GM10847 (cell line): ENCODE measurements around the gene SCFD2.

Source experiments
- POLR2A ChIP-seq: IDR thresholded peaks from 2 replicates; pipeline ENCODE4 v1.6.1; 2011; ENCODE audit not compliant: insufficient read length; ENCODE audit errors: extremely low read depth

SCFD2 gene

DNA sequence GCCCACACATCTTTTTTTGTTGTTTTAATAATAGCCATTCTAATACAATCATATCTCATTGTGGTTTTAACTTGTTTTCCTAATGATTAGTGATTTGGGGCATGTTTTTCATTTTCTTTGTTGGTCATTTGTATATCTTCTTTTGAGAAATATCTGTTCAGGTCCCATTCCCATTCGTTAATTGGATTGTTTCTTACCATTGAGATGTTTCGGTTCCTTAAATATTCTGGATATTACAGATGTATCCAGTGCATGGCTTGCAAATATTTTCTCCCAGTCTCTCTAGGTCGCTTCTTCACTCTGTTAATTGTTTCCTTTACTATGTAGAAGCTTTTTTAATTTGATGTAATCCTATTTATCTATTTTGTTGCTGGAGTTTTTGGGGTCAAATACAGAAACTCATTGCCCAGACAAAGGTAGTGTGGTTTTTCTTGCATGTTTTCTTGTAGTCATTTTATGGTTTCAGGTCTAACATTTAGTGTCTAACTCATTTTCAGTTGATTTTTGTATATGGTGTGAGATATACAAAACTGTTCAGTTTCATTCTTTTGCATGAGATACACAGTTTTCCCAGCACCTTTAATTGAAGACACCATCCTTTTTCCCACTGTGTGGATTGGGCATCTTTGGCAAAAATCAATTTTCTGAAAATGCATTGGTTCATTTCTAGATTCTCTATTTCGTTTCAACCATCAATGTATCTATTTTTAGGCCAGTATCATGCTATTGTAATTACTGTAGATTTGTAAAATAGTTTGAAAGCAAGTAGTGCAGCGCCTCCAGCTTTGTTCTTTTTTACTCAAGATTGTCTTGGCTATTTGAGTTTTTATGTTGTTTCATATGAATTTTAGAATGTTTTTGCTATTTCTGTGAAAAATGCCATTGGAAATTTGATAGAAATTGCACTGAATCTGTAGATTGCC lies 195.9 kb downstream of the SCFD2 start:
- TF ChIP-seq POLR2A, result no peak

DNA sequence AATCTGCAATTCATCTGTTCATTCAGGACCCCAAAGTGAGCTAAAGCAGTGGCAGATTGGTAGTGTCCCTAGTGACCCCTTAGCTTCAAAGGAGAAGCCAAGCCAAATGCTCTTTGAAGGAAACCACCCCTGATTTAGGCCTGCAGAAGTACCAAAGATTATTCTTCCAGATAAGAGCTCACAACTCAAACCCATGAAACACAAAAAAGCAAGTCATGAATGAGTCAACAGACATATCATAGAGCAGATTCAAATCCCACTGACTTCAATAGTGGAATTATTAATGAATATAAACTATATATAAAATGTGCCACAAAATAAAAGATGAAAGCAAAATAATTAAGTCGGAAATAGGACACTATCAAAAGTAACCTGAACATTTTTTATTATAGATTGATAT lies 197.6 kb downstream of the SCFD2 start:
- TF ChIP-seq POLR2A, result no peak

DNA sequence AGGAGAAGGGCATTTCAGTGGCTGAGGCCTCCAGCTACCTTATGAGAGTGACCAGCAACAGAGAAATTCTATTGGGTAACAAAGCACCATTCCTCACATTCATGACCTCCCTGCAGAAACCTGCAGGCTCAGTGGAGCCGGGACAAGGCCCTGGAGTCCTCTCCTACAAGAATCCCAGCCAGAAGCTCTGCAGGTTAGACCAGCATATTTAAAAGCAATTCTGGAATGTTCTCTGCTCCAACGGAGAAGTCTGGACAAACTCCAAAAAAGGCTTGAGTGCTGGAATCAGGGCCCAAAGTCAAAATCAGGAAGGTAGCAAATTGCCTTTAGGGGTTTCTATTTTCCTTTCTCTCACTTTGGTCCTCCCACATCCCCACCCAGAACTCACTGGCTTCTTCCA lies 202.9 kb downstream of the SCFD2 start:
- no peak for TF ChIP-seq POLR2A

DNA sequence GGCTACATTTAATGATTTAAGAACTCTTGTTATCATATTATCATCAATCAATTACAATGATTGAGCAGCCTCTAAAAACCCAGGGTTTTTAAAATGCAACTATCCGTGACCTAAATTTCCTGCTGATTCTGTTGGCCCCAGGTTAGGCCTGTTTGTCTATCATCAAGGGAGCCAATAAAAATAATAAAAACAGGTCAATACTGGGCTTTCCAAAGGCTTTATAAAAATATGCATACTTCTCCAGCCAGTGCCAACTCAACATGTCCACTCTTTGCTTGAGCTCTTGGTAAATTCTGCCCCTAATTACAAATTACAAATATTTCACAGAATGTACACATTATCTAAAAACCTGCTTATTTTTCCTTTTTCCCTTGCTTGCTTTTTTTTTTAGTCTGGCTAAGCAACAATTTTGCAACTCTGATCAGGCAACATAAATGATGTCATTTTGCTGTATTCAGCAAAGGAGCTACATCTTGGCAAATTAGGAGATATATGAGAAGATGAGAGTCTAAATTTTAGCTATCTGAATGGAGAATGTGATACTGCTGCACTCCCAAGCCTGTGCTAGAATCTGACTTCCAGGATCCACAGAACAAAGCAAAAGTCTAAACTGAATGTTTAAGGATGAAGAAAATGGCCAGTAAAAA lies 204.0 kb downstream of the SCFD2 start:
- no peak for TF ChIP-seq POLR2A

DNA sequence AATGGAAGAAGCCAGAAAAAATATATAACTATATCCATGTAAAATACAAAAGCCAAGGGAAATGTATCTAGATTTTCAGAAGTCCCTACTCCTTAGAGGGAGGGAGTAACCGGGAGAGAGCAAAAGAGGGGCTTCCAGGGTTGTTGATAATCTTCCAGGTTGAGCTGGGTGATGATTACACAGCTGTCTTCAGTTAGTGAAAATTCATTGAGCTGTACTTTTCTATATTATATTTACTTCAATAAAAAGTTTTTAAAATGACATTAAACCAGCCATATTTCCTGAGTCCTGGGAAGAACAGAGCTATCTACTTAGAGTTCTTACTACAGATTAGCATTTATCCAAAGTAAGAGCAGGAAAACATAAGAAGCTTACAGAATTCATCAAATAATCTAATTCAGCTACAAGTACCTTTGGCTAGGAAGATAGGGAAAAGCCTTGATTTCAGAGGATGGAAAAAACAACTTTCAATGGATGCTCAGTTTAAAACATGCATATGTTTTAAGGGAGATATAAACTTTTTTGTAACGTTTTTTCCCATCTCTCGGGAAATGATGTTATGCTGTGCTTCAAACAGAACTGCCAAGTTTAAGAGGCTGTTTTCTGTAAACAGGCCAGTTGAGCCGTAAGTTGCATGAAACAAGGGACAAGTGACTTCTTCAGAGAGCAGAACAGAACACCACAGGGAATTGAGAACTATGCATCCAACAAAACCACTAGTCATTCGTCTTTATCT lies 204.6 kb downstream of the SCFD2 start:
- no peak for TF ChIP-seq POLR2A

DNA sequence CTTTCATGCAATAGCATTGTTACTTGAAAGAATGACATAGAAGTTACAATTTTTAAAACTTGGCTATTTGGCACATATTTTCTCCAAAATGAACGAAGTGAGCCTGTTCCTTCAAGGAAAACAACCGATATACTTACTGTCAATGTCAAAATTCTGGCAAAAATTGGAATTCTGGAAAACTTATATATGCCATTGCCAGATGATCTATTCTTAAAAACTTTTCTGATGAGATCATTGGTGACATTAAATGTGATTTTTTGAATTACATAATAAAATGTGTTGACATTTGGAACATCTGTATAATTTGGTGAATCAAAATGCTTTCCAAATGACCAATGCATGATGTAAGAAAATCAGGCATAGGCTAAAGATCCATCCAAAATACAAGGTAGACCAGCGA lies 209.0 kb downstream of the SCFD2 start:
- TF ChIP-seq POLR2A, result no peak

DNA sequence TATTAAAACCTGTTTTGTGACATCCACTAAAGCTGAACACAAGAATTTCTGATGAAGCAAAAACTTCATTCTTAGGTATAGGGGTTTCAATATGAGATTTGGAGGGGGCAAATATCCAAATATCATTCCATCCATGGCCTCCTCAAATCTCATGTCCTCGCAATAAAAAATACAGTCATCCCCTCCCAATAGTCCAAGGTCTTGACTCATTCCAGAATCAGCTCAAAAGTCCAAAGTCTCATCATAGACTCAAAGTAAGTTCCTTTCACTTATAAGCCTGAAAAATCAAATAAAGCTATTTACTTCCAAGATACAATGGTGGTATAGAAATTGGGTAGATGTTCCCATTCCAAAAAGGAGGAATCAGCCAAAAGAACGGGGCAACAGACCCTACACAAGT lies 213.4 kb downstream of the SCFD2 start:
- no peak for TF ChIP-seq POLR2A

DNA sequence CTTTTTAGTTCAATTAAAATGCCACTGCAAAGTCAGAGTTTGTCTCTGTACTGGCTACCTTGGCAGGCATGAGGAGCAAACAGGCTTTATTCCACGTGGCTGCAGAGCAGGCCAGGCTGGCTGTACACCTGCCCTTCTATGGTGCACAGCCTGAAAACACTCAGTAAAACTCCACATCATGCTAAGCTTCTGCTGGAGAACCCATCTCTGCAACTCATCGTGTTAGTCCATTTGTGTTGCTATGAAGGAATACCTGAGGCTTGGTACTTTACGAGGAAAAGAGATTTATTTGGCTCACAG lies 214.4 kb downstream of the SCFD2 start:
- TF ChIP-seq POLR2A, result no peak

DNA sequence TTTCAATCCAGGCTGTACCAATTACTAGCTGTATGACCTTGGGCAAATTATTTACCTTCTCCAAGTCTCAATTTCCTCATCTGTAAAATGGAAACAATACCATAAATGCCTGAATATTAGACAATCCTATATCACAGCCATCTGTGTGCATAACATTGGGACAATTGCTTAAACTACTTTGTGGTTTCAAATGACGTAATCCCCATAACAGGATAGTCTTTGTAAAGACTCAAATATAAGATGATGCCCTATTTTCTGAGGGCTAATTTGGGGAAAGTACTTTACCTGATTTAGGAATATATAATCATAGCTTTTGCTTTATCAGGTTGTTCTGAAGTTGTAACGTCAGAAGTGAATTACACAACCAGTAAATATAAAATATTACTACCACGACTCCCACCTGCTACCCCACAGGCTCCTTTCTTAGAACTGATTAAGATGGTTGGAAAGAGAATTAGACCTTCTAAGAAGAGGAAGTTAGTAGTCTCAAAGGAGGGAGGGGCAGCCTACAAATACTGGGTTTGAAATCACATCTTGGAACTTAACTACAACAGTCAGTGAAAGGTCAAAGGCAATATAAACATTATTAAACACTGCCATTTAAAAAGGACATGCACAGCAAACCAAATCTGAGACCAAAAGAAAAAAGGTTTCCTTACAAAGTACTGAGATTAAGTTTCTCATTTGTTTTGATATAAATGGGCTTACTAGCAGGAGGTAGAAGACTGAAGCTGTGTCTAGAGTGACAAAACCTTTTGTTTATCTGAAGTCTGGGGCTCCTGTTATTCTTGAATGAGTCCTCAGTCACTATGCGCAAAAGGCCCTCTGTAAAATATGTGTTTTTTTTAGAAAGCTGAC lies 215.0 kb downstream of the SCFD2 start:
- TF ChIP-seq POLR2A, result no peak

DNA sequence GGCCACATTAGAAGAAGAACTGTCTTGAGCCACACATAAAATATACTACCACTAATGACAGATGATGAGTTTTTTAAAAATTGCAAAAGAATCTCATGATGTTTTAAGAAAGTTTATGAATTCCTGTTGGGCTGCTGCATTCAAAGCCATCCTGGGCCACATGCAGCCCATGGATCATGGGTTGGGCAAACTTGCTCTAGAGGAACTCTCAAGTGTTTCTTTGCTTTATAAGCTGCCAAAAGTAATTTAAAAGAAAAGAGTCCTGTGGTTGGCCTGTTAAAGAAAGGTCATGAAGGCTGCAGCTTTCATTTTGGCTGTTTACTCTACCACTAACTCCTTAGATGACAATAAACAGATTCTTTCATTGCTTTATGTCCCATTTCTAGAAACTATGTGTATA lies 218.2 kb downstream of the SCFD2 start:
- no peak for TF ChIP-seq POLR2A

DNA sequence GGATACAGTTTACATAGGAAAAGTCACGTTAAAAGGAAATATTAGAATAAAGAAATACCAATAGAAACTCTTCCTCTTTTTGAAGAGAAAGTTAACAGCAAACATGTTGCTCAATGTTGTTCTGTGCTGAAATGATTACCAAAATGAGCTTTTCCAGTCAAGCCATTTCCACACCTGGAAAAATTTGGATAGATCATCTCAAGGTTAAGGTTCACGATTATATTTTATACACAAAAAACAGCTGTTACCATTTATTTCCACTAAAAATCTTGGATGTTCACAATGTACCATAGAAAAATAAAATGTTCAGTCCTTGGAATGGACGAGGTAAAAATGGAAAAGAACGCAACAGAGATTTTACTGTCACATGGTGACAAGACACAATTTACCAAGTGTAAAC lies 218.7 kb downstream of the SCFD2 start:
- TF ChIP-seq POLR2A, result no peak

DNA sequence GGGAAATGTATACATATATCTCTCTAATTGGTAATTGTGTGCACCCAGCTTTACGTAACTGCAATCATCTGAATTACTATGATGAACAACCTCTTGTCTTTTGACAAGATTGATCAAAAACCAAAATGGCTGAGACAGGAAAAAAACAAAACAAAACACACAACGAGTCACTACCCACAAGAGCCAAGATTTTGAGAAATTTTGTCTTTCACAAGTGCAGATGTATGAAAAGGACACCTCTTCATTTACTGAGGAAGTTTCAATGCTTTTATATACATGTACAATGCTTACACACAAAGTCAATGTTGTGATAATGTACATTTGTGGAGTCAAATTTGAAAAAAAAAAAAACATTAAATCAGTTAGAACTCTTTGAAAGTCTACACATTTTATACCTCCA lies 224.6 kb downstream of the SCFD2 start:
- no peak for TF ChIP-seq POLR2A

DNA sequence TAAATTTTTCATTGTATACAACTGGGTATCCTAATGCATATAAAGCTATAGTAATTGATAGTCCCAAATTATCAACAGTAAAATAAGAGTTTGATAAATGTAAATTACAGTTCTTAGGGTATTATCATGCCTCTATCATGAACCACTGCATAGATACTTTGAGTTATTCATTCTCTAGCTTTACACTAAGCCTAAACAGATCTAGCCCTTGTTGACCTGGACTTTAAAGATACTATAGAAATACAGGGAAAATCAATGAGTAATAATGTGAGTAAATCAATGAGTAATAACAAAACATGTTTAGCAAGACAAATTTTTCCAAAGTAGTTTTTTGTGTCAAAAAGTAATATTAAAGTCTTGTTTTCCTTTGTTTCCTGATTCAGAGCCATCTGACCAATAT lies 228.4 kb downstream of the SCFD2 start:
- TF ChIP-seq POLR2A, result no peak

DNA sequence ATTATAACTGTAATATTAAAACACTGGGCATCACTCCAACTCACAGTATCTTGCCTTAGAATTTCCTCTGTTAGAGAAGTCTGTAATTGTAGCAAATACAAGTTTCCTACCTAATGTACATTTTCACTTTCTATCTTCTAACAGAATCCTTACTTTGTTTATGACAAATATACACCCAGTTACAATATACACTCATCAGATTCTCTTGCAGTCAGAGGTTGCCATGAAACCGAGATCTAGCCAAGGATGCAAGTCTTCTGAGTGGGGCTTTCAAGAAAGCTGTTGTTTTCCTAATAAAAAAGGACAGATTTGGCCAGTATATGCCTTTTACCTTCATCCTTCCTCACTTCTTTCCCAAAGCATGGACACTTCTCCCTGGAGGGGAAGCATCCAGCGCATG lies 228.9 kb downstream of the SCFD2 start:
- no peak for TF ChIP-seq POLR2A
